Kasumi-1 (cell line): ENCODE measurements around the gene HAUS1.
"Not testable (repeated sequence)": the region's sequence is repeated elsewhere in the genome, so short reads cannot be mapped to it uniquely, and the experiment has no call there.

Source experiments
- DNase-seq, 2 experiments: peaks; one replicate each; lab custom pipeline; 2025; lab: John Stamatoyannopoulos, UW

The HAUS1 gene

DNA sequence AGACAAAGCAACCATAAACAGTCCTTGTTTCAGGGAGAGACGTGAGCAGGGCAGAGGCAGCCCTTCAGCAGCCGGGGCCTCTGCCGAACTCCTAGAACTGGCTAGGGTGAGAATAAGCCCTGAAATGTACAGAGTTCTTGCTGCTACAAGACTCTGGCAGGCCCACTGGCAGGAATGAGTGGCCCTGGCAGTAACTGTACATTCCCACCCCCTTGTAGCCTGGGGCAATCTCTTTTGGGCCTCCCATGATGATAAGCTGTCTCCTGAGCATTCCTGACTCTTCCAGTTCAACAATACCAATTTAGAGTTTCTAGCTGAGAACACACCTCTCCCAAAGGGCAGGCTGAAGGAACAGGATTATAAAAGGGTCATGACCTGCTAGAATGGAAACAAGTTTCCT lies 54.3 kb downstream of the HAUS1 start:
- no peak for DNase-seq

- no peak for DNase-seq
Observed at GRCh38 chr18:46160050-46160798, 56.0 kb downstream of the HAUS1 start.

- not testable (repeated sequence) for DNase-seq
Observed at GRCh38 chr18:46160840-46161239, 56.7 kb downstream of the HAUS1 start.

GRCh38 chr18:46161703-46162396 lies 57.7 kb downstream of the HAUS1 start:
- no peak for DNase-seq

GRCh38 chr18:46163091-46163490 lies 58.9 kb downstream of the HAUS1 start:
- no peak for DNase-seq

DNA sequence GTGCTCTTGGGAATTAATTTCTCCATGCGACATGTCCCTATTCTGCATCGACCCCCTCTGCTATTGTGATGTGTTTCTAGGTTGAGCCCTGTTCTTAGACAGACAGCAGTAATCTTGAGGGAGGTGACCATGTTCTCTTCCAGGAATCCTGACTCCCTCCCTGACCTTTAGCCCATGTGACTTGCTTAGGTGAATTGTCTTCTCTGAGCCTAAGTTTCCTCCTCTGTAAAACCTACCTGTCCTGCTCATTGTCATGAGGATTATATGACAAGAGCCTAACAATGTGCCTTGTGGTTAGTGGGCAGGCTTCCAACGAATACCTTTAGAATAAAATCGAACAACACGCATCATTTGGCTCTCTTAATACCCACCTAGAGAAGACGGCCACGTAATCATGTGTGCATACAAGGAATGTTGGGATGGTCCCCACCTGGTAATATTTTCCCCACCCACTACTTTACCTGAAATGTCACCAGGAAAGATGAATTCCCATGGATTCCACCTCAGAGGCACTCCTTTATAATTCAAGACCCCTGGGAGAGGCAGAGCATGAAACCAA lies 59.8 kb downstream of the HAUS1 start:
- DNase-seq = no peak

DNA sequence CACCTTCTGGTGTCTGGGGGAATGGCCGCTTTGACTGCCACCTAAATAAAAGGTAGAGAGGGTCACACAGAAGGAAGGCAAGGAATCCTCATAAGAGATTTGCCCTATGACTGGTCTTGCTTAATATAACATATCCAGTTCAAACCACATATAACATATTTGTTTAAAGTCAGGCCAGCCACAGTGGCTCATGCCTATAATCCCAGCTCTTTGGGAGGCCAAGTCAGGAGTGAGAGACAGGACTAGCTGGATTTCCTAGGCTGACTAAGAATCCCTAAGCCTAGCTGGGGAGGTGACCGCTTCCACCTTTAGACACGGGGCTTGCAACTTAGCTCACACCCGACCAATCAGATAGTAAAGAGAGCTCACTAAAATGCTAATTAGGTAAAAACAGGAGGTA lies 60.3 kb downstream of the HAUS1 start:
- not testable (repeated sequence) for DNase-seq

- DNase-seq = no peak
Observed at GRCh38 chr18:46164920-46165319, 60.7 kb downstream of the HAUS1 start.

- no peak for DNase-seq
Observed at GRCh38 chr18:46166261-46166970, 62.2 kb downstream of the HAUS1 start.

- DNase-seq = peak; percentile 83 to 89
Observed at GRCh38 chr18:46167971-46168370, 63.8 kb downstream of the HAUS1 start.

- DNase-seq = no peak
Observed at GRCh38 chr18:46169464-46169941, 65.3 kb downstream of the HAUS1 start.

DNA sequence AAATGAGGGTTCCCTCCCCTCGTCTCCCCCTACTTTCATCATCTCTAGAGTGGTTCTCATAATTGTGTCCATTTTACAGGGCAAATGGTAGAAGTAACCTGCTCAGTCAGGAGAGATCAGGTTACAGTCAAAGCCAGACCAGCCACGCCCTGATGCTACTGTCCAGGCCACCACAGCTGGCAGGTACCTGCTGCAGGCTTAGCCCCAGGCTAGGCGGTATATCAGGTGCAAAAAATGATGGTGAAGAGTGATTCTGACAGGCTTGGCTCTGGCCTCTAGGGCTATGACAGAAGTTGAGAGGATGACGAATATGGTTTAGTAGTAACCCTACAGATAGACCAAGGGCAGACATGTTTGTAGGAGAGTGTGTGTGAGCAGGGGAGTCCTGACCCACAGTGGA lies 67.1 kb downstream of the HAUS1 start:
- no peak for DNase-seq

- DNase-seq = peak; percentile 92 to 93
Observed at GRCh38 chr18:46173393-46174341, 69.5 kb downstream of the HAUS1 start.

- peak; percentile 25 to 38 for DNase-seq
Observed at GRCh38 chr18:46174342-46175041, 70.3 kb downstream of the HAUS1 start.

- DNase-seq = no peak
Observed at GRCh38 chr18:46176001-46176400, 71.8 kb downstream of the HAUS1 start.
